ENCODE measurements around the gene CHCT1. TPM values are rescaled to one million over a fixed set of nuclear protein-coding genes. Genes with fewer than 3 reads are reported as not detected.

CHCT1 gene
- polyA plus RNA-seq, 1 donor: 0.15 TPM

DNA sequence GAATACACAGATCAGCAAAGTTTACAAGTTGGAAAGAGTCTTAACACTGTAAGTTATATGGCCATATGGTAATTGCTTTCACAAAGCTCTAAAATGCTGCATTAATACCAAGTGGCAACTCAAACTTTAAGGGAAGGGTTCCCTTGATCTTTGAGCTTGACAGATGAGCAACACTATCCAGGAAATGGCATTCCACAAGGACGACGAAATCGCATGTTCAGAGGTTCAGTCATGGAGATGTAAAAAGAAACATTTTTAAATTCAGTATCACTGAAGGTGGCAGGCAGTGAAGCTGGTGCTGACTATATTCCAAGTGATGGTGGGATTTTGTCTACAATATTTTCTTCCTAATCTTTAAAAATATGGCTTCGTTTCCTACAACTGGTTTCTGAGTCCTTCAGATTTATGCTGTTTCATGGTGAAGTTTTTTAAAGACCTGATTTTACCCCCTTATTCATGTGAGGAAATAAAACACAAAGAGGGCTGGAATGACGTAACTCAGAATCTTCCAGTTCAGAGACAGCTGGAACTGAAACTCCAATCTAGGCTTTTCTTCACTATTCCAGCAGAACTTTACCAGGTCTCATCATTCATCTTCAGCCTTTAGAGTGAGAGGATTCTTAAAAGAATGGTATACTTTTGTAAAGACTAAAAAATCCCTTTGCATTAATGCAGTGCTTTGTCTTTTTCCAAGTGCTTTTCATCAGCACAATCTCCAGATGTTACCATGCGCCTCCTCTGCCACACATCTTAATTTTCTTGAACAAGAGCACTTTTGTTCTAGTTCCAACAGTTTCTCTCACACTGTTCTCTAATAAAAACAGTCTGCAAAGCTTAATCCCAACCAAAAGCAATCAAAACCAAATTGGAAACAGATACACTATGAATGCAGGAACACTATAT is 20.2 kb downstream of the CHCT1 start:
- no peak for DNase-seq

DNA sequence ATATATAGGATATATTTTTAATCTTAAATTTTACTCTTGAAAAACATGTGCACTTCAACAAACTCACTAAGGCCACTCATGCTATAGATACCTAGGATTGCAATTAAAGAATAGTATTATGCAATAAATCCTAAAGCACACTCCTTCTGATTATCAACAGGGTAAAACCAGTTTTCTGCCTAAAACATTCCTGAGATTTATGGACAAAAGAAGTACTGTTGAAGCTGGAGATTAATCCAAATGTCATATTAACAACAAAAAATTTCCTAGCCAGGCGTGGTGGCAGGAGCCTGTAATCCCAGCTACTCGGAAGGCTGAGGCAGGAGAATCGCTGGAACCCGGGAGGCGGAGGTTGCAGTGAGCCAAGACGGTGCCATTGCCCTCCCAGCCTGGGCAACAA is 21.4 kb downstream of the CHCT1 start:
- DNase-seq: no peak

DNA sequence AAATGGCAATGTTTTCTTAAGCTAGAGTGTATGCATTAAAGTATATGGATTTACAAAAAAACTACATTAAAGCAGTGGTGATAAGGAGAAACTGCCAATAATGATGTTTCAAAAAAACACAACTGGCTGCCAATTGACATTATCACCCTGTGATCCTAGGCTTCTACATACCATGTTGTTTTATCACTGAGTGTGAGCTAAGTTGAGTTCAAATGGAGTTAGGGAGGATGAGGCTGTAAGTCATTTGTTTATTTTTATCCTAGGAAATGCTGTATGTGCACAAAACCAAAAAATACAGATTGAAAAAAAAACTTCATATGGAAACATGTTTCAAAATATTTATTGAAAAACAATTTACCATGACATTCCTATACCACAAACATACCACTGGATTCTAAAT is 22.9 kb downstream of the CHCT1 start:
- no peak for DNase-seq

DNA sequence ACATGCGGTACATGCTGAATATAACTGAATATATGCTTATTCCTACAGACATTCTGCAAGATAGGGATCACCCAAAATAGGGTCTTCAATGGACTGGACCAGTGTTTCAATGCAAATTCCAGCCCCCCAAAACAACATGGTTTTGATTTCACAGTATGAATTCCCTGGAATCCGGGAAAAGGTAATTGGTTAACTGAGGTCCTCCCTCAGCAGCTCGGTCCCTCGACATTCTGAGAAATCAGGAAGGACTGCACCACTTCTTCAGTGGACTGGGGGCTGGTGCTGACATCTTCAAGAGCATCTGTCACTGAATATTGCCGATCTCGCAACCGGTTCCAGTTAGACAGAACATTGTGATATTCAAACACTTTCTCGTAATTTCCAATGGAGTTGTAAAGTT is 25.1 kb downstream of the CHCT1 start:
- DNase-seq: no peak

DNA sequence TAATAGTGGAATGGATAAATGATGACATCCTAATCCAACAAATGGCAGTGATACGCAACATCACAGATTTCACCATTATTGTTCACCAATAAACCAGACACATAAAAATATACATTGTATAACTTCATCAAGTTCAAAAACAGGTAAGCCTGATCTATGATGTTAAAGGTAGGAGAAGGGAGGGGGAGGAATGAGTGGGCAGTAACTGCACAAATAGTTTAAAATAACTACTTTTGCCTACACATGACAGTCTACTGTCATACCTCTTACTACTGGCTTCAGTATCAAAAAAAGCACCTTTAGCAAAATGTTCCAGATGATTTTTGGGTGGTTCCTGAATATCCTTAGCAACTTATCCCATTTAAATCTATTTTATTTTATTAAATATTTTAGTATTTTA is 28.8 kb downstream of the CHCT1 start:
- DNase-seq: no peak

DNA sequence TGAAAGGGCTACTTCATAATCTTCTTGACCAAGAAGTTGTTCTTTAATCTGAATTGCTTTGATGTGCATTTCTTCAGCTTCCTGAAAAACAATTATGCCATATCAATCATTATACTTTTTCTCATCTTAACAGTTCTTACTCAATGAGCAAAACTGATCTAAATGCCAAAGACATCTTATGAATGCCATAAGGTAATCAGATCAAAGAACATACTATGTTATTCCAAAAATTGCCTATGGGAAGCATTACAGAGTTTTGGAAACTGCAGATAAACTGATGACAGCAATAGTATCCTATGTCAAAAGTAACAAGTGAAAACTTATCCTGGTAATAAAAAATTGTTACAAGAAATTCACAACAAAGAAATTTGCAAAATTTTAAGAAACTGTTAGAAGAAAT is 29.7 kb downstream of the CHCT1 start:
- DNase-seq: no peak

DNA sequence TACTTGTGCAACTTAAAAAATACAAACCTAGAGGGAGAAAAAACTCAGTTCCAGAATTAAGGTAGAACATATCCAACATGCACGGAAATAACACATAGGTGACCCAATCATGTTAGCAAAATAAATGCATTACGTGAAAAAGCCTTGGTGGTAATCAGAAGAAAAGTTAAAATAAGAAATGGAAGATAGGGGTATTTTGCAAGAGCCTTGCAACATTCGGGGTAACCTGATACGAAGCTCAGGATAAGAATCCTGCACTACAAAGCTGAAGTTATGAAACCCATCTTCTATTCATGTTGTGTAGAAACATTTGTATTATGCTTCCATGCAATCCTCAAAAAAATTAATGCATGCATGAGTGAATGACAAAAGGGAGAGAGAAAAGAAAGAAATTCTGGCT is 33.1 kb downstream of the CHCT1 start:
- DNase-seq: no peak

DNA sequence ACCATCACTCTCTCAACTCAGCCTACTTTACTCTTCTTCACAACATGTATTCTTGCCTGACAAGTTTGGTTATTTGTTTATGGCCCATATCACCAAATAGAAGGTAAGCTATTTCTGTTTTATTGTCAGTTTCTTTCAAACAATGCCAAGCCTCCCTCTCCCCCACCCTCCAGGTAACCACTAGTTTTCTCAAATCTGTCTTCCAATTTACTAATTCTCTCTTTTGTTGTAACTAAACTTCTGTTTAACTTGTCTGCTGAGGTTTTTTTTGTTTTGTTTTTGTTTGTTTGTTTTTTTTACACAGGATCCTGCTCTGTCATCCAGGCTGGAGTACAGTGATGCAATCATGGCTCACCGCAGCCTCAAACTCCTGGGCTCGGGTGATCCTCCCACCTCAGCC is 34.9 kb downstream of the CHCT1 start:
- no peak for DNase-seq

DNA sequence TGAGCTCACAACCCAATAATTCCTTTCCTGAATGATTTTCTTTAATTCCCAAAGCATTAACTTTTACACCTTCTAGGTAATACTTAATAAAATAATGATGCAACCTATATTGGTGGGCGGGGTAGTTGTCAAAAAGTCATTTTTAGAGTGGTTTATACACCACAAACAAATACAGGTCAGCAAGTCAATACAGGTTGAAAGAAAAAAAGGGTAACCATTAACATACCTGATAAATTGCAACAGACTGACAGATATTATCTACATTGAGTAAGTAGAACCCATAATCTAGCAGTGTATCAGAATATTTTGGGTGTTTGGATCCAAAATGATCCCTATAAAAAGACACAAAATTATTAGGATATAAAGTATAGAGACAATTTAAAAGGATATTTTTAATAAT is 39.3 kb downstream of the CHCT1 start:
- no peak for DNase-seq

DNA sequence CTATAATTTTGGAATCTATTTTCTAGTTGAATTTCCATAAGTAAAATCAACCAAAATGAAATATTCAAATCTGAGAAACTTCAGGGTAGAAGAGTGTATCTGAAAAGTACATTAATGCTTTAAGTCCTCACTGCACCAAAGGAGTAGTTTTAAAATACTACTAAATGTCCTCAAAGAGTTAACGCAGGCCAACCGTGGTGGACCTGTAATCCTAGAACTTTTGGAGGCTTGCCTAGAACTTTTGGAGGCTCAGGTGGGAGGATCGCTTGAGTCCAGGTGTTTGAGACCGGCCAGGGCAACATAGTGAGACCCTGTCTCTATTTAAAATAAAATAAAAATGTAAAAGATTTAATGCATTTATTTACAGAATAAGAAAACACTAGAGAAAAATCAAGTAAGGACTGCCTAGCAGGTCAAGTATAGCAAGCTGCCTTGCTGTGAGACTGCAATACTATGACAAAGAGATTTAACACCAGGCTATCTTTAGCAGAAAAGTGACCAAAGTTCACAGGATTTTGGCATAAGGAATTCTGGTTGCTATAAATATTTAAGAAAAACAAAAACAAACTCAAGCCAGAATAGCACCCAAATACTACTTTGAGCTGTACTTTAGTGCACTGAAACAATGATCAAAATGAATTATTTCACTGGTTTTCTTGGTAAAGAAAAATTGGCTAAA is 41.0 kb downstream of the CHCT1 start:
- DNase-seq: peak; percentile 28

DNA sequence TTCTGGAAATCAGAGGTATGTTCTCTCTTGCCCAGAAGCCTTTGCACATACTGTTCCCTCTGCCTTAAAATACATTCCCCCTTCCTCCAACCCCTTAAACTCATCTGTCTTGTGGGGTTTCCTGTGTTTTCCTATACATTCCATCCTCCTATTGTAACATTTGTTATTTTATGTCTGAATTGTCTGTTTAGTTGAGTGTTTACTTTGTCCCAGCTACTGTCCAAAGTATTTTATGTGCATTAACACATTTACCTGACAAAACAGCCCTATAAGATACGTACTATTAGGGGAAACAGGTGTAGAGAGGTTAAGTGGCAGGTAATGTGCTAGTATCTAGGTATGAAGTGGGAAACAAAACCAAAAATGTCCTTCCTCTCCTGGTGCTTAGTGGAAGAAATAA is 42.1 kb downstream of the CHCT1 start:
- DNase-seq: no peak

DNA sequence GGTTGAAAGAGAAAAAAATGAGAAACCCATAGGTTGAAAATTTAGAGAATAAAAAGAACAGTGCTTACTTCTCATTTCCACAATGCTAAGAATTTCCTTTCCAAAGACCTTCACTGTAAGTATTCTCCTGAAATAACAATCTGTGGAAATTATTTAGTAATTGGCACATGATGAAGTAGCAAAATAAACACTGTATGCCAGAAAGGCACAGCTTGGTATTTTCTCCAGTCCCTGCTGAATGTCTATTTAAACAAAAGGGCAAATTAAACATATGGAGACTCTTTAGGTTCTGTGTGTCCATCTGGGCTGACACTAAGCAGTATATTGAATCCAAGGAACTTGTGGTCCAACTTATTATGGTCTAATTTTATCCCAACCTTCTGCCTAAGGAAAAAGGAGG is 46.1 kb downstream of the CHCT1 start:
- DNase-seq: no peak

DNA sequence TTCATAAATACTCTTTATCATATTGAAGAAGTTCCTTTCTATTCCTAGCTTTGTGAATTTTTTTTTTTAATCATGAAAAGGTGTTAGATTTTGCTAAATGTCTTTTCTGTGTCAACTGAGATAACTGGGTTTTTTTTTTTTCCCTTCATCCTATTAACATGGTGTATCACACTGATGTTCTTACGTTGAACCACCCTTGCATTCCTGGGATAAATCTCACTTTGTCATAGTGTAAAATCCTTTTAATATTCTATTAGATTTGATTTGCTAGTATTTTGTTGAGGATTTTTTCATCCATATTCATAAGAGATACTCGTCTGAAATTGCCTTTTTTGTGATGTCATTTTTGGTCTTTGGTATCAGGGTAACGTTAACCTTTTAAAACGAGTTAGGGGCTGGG is 49.2 kb downstream of the CHCT1 start:
- no peak for DNase-seq

DNA sequence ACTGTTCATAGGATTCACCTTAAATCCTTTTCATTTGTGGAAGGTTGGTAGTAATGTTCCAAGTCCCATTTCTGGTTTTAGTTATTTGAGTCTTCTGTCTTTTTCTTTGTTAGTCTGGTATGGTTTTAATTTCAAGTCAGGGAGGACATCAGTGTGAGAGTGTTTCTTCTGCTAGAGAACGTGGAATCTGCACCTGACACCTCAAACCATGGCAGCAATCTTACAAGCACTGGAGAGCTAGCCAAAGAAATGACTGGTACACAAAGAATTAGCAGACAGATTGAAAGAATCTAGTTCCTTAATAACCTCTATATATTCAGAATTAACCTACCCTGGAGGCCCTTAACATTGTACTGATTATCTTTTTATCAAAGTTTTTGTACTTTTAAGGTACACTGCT is 50.2 kb downstream of the CHCT1 start:
- no peak for DNase-seq

DNA sequence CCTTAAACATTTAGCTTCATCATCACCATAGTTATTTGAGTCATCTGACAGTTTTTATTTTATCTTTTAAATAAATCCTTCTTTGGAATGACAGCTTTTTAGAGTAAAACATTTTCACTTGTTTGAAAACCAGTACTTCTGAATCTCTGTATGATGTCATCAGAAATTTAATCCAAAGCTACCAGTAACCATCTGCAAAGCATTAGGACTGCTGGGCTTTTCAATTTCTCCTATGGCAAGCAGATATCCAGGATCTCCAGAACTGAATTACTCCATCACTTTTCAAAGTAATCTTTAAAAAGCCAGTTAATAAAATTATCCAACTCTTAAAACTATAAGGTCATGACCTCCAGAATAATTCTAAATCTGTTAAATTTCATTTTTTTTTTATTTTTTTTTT is 51.5 kb downstream of the CHCT1 start:
- no peak for DNase-seq

Other genes starting within 250 kb of the CHCT1 start
- 49.9 TPM for gene USP32, start 30.4 kb upstream of the CHCT1 start, polyA plus RNA-seq (ENCODE audit: insufficient read length)
- gene APPBP2, start 103.8 kb downstream of the CHCT1 start, polyA plus RNA-seq (ENCODE audit: insufficient read length): 60.3 TPM
- 23.3 TPM for gene PPM1D, start 177.7 kb downstream of the CHCT1 start, polyA plus RNA-seq (ENCODE audit: insufficient read length)